CD4-positive, alpha-beta memory T cell (primary cell): ENCODE results near the gene C1orf210. TPM values are rescaled to one million over a fixed set of nuclear protein-coding genes. Genes with fewer than 3 reads are reported as not detected.

Experiments used
- CTCF ChIA-PET: fragments of 350-600 bp; sonication (Branson Sonifier 250); formaldehyde crosslinking; loops from one replicate; lab custom pipeline; 2021; ENCODE audit warnings: inconsistent platforms; ENCODE audit not compliant: partially characterized antibody; lab: Charles Lee
- POLR2A ChIA-PET: fragments of 350-600 bp; sonication (Branson Sonifier 250); formaldehyde crosslinking; loops from one replicate; lab custom pipeline; 2021; ENCODE audit not compliant: partially characterized antibody; lab: Charles Lee
- DNase-seq, 5 donors: peaks; one replicate each; pipeline versions ENCODE4 v3.0.0 to v3.0.0-alpha.2; 2020 to 2022; ENCODE audit warnings: mixed read lengths in 1 of 5
- H3K27ac ChIP-seq: one replicate; pipeline ENCODE4 v1.7.0; 2013; ENCODE audit warnings: low read depth, low read length
- H3K27me3 ChIP-seq: 2 replicates; pipeline ENCODE4 v1.7.0; 2013; ENCODE audit warnings: mild to moderate bottlenecking, low read length, moderate library complexity; ENCODE audit not compliant: insufficient read depth
- H3K36me3 ChIP-seq: 2 replicates; pipeline ENCODE4 v1.7.0; 2013; ENCODE audit warnings: mild to moderate bottlenecking, low read length, moderate library complexity; ENCODE audit not compliant: insufficient read depth
- H3K4me1 ChIP-seq: 2 replicates; pipeline ENCODE4 v1.7.0; 2013; ENCODE audit warnings: mild to moderate bottlenecking, low read length, moderate library complexity; ENCODE audit not compliant: insufficient read depth
- H3K4me3 ChIP-seq, 2 donors: one replicate each; pipeline ENCODE4 v1.7.0; 2013; ENCODE audit warnings: low read length in 2 of 2, mild to moderate bottlenecking in 1 of 2
- H3K9me3 ChIP-seq, 2 donors: one replicate each; pipeline ENCODE4 v1.7.0; 2013; ENCODE audit warnings: low read length in 2 of 2, control low read depth in 1 of 2; ENCODE audit not compliant: control insufficient read depth in 1 of 2
- H3K27ac Mint-ChIP-seq, 7 donors: one replicate each; pipeline ENCODE4 v1.8.0; 2020 to 2021; ENCODE audit warnings: mixed read lengths in 7 of 7, mild to moderate bottlenecking in 6 of 7, inconsistent platforms in 3 of 7, moderate library complexity in 3 of 7
- H3K27me3 Mint-ChIP-seq, 2 donors: one replicate each; pipeline ENCODE4 v1.8.0; 2020 to 2021; ENCODE audit warnings: mixed read lengths in 2 of 2
- H3K36me3 Mint-ChIP-seq, 2 donors: one replicate each; pipeline ENCODE4 v1.8.0; 2020 to 2021; ENCODE audit warnings: mixed read lengths in 2 of 2, inconsistent platforms in 1 of 2, mild to moderate bottlenecking in 1 of 2
- H3K4me1 Mint-ChIP-seq, 4 donors: one replicate each; pipeline ENCODE4 v1.8.0; 2020 to 2021; ENCODE audit warnings: mixed read lengths in 4 of 4, mild to moderate bottlenecking in 1 of 4
- H3K4me3 Mint-ChIP-seq, 8 donors: one replicate each; pipeline ENCODE4 v1.8.0; 2020 to 2021; ENCODE audit warnings: mixed read lengths in 8 of 8, mild to moderate bottlenecking in 7 of 8, moderate library complexity in 6 of 8, inconsistent platforms in 3 of 8
- H3K9me3 Mint-ChIP-seq, 8 donors: one replicate each; pipeline ENCODE4 v1.8.0; 2020 to 2021; ENCODE audit warnings: mixed read lengths in 8 of 8, mild to moderate bottlenecking in 5 of 8, inconsistent platforms in 3 of 8, moderate library complexity in 1 of 8
- intact Hi-C: fragments of 100-400 bp; cut with micrococcal nuclease; formaldehyde crosslinking; loops from one replicate; pipeline ENCODE4 v1.15.1; 2023
- polyA plus RNA-seq, 2 donors: library from polyadenylated mRNA; unstranded; fragments of 300-500 nt; fragmentation: Illumina TruSeq; gene quantifications; one replicate each; pipeline ENCODE4 v1.2.3, GENCODE V29; 2021
- total RNA-seq, 2 experiments: library from RNA; stranded (reverse); gene quantifications; one replicate each; pipeline ENCODE4 v1.2.3, GENCODE V29; 2021

The C1orf210 gene
- total and polyA plus RNA-seq, 4 experiments from 2014 or later = not detected

- H3K9me3 Mint-ChIP-seq = peaks cover 0 to 2% (median 0%) of the 10 kb centered on the region in 8 donors
- no peak for DNase-seq
- Histone ChIP-seq H3K27me3 (no peaks in the 10 kb centered on the region), H3K36me3 (no peaks in the 10 kb centered on the region), H3K9me3 (no peaks in the 10 kb centered on the region), H3K4me3 (no peak overlapping the region), H3K27ac (no peak overlapping the region), H3K4me1 (peaks cover 20% of the 10 kb centered on the region)
- intact Hi-C loops = no loop called here
- peak overlapping the region in 5 of 7 donors; percentile 2 to 53 (median 19) for H3K27ac Mint-ChIP-seq
- ChIA-PET CTCF (no interaction called here), POLR2A (no interaction called here)
- peaks cover 8 to 18% of the 10 kb centered on the region in 2 donors for H3K27me3 Mint-ChIP-seq
- H3K4me1 Mint-ChIP-seq = peaks cover 7 to 29% (median 20%) of the 10 kb centered on the region in 4 donors
- peak overlapping the region in 5 of 8 donors; percentile 1 to 79 (median 69) for H3K4me3 Mint-ChIP-seq
- H3K36me3 Mint-ChIP-seq = no peaks in the 10 kb centered on the region
Observed at GRCh38 chr1:43271186-43272118, 13.9 kb downstream of the C1orf210 start.

DNA sequence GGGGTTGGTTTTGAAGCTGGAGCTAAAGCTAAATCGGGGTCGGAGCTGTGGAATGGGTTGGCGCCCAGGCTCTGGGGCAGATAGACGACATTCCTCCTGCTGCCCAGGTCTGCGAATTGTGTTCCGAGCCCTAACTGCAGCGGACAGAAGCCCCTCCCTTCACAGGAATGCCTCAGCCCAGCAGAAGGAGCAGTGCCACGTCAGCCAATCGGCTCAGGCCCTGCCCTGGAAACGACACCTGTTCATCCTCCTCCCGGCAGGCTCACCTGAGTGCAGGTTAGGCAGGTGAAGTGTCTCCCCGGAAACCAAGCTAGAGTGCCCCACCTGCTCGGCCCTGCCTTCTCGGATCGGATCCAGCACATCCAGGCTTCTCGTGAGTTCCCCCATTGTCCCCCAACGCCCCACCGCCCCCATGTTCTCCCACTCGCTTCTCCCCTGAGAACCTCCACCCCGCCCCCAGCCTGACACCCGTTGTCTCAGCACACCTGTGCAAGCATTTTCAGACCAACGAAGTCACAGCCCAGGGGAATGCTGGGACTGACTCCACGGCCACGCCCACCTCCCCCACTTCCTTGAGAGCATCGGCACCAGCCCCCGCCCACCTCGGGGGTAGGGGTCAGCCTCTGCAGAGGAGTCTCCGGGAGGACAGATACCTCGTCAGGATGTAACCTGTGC, 14.8 kb downstream of the C1orf210 start:
- H3K36me3 ChIP-seq = no peaks in the 10 kb centered on the region
- no peak for DNase-seq
- H3K27me3 Mint-ChIP-seq = peaks cover 9 to 18% of the 10 kb centered on the region in 2 donors
- no peaks in the 10 kb centered on the region for H3K36me3 Mint-ChIP-seq
- peaks cover 0 to 2% (median 0%) of the 10 kb centered on the region in 8 donors for H3K9me3 Mint-ChIP-seq
- no peaks in the 10 kb centered on the region for H3K27me3 ChIP-seq
- H3K27ac ChIP-seq = no peak overlapping the region
- no peaks in the 10 kb centered on the region for H3K9me3 ChIP-seq
- ChIA-PET POLR2A (interaction anchor here (0.6 kb wide), 1 partner anchor 467 kb away, joined by 3 read pairs; no protein-coding TSS in a partner anchor), CTCF (no interaction called here)
- intact Hi-C loops = no loop called here
- H3K4me1 Mint-ChIP-seq = peaks cover 7 to 28% (median 19%) of the 10 kb centered on the region in 4 donors
- peak overlapping the region in 7 of 8 donors; percentile 43 to 79 (median 69) for H3K4me3 Mint-ChIP-seq
- peaks cover 20% of the 10 kb centered on the region for H3K4me1 ChIP-seq
- peak overlapping the region in 3 of 7 donors; percentile 8 to 48 (median 37) for H3K27ac Mint-ChIP-seq
- no peak overlapping the region for H3K4me3 ChIP-seq

- Histone ChIP-seq H3K4me3 (no peak within 1 kb of the TSS), H3K27ac (no peak within 1 kb of the TSS), H3K27me3 (no peaks in the 10 kb centered on the region), H3K9me3 (no peaks in the 10 kb centered on the region), H3K36me3 (no peaks in the 10 kb centered on the region), H3K4me1 (peaks cover 19% of the 10 kb centered on the region)
- Mint-ChIP-seq H3K36me3 (no peaks in the 10 kb centered on the region), H3K9me3 (peaks cover 0 to 2% (median 0%) of the 10 kb centered on the region in 8 donors), H3K27ac (peak within 1 kb of the TSS in 3 of 7 donors; percentile 8 to 48 (median 37)), H3K4me1 (peaks cover 6 to 21% (median 14%) of the 10 kb centered on the region in 4 donors), H3K27me3 (peaks cover 9 to 18% of the 10 kb centered on the region in 2 donors), H3K4me3 (peak within 1 kb of the TSS in 7 of 8 donors; percentile 43 to 79 (median 69))
- intact Hi-C loops = no loop called here
- POLR2A ChIA-PET = interaction anchor here (0.6 kb wide), 1 partner anchor 467 kb away, joined by 3 read pairs; no protein-coding TSS in a partner anchor
- no peak for DNase-seq
- CTCF ChIA-PET = interaction anchor here (1.1 kb wide), 1 partner anchor 11 kb away, joined by 4 read pairs; no protein-coding TSS in a partner anchor
Observed at GRCh38 chr1:43269627-43270375, 15.6 kb downstream of the C1orf210 start, which contains the start of gene TMEM125. TSS of gene TMEM125 (plus strand) at chr1:43269983. CDS start at chr1:43272723, 2,740 bp downstream.

GRCh38 chr1:43267818-43268425, 17.5 kb downstream of the C1orf210 start:
- Mint-ChIP-seq H3K4me1 (peaks cover 1 to 13% (median 7%) of the 10 kb centered on the region in 4 donors), H3K27ac (no peak overlapping the region), H3K27me3 (peaks cover 12 to 18% of the 10 kb centered on the region in 2 donors), H3K9me3 (peaks cover 0 to 7% (median 5%) of the 10 kb centered on the region in 8 donors), H3K4me3 (no peak overlapping the region), H3K36me3 (peaks cover 0 to 7% of the 10 kb centered on the region in 2 donors)
- DNase-seq = no peak
- intact Hi-C loops = no loop called here
- CTCF ChIA-PET = no interaction called here
- H3K36me3 ChIP-seq = no peaks in the 10 kb centered on the region
- no peaks in the 10 kb centered on the region for H3K9me3 ChIP-seq
- no peak overlapping the region for H3K27ac ChIP-seq
- peaks cover 11% of the 10 kb centered on the region for H3K4me1 ChIP-seq
- POLR2A ChIA-PET = no interaction called here
- H3K4me3 ChIP-seq = no peak overlapping the region
- no peaks in the 10 kb centered on the region for H3K27me3 ChIP-seq

DNA sequence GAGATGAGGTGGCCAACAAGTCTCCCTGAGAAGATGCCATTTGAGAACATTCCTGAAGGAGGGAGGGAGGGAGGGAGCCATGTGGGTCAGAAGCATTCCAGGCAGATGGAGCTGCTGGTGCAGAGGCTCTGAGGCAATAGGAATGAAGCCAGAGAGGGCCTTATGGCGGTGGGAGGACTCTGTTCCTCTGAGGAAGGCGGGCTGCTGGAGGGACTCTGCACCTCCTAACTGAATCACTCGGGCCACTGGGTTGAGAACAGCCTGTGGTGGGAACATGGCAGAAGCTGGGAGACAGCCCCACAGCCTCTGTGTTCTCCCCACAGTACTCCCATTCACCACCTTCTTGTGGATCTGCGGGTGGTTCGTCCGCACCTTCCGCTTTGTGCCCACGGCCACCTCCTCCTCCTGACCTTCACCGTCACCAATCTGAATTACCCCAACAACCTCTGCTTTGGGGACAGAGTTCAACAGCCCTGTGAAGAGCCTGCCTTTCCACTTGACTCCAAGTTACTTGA, 18.0 kb downstream of the C1orf210 start:
- no peak overlapping the region for H3K27ac ChIP-seq
- peaks cover 0 to 8% (median 5%) of the 10 kb centered on the region in 8 donors for H3K9me3 Mint-ChIP-seq
- peaks cover 11% of the 10 kb centered on the region for H3K4me1 ChIP-seq
- H3K27me3 ChIP-seq = no peaks in the 10 kb centered on the region
- no peak overlapping the region for H3K4me3 ChIP-seq
- ChIA-PET POLR2A (no interaction called here), CTCF (no interaction called here)
- intact Hi-C loops = no loop called here
- H3K27ac Mint-ChIP-seq = no peak overlapping the region
- H3K4me1 Mint-ChIP-seq = peaks cover 1 to 13% (median 7%) of the 10 kb centered on the region in 4 donors
- DNase-seq = no peak
- no peaks in the 10 kb centered on the region for H3K36me3 ChIP-seq
- peaks cover 12 to 18% of the 10 kb centered on the region in 2 donors for H3K27me3 Mint-ChIP-seq
- H3K9me3 ChIP-seq = no peaks in the 10 kb centered on the region
- H3K4me3 Mint-ChIP-seq = no peak overlapping the region
- peaks cover 0 to 7% of the 10 kb centered on the region in 2 donors for H3K36me3 Mint-ChIP-seq

- intact Hi-C loops = no loop called here
- Histone ChIP-seq H3K9me3 (no peaks in the 10 kb centered on the region), H3K27ac (no peak overlapping the region), H3K36me3 (no peaks in the 10 kb centered on the region), H3K27me3 (no peaks in the 10 kb centered on the region), H3K4me3 (no peak overlapping the region), H3K4me1 (peaks cover 11% of the 10 kb centered on the region)
- Mint-ChIP-seq H3K9me3 (peaks cover 0 to 10% (median 5%) of the 10 kb centered on the region in 8 donors), H3K4me3 (no peak overlapping the region), H3K27me3 (peaks cover 12 to 18% of the 10 kb centered on the region in 2 donors), H3K4me1 (peaks cover 1 to 13% (median 7%) of the 10 kb centered on the region in 4 donors), H3K36me3 (peaks cover 0 to 7% of the 10 kb centered on the region in 2 donors), H3K27ac (no peak overlapping the region)
- CTCF ChIA-PET = interaction anchor here (0.7 kb wide), 1 partner anchor 40 kb away, joined by 5 read pairs; no protein-coding TSS in a partner anchor
- POLR2A ChIA-PET = no interaction called here
- DNase-seq = no peak
Observed at GRCh38 chr1:43266881-43267280, 18.5 kb downstream of the C1orf210 start.
